Activated CD4-positive, alpha-beta T cell treated with anti-CD3 and anti-CD28 coated beads, Interleukin-2, amount 50 U/mL, for 1 hour (primary cell): ENCODE data around the gene DHX57.

Experiments
- DNase-seq: peaks from one replicate; pipeline ENCODE4 v3.0.0-alpha.2; 2020

Gene DHX57, protein sequence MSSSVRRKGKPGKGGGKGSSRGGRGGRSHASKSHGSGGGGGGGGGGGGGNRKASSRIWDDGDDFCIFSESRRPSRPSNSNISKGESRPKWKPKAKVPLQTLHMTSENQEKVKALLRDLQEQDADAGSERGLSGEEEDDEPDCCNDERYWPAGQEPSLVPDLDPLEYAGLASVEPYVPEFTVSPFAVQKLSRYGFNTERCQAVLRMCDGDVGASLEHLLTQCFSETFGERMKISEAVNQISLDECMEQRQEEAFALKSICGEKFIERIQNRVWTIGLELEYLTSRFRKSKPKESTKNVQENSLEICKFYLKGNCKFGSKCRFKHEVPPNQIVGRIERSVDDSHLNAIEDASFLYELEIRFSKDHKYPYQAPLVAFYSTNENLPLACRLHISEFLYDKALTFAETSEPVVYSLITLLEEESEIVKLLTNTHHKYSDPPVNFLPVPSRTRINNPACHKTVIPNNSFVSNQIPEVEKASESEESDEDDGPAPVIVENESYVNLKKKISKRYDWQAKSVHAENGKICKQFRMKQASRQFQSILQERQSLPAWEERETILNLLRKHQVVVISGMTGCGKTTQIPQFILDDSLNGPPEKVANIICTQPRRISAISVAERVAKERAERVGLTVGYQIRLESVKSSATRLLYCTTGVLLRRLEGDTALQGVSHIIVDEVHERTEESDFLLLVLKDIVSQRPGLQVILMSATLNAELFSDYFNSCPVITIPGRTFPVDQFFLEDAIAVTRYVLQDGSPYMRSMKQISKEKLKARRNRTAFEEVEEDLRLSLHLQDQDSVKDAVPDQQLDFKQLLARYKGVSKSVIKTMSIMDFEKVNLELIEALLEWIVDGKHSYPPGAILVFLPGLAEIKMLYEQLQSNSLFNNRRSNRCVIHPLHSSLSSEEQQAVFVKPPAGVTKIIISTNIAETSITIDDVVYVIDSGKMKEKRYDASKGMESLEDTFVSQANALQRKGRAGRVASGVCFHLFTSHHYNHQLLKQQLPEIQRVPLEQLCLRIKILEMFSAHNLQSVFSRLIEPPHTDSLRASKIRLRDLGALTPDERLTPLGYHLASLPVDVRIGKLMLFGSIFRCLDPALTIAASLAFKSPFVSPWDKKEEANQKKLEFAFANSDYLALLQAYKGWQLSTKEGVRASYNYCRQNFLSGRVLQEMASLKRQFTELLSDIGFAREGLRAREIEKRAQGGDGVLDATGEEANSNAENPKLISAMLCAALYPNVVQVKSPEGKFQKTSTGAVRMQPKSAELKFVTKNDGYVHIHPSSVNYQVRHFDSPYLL (N-terminal part only)

DNA sequence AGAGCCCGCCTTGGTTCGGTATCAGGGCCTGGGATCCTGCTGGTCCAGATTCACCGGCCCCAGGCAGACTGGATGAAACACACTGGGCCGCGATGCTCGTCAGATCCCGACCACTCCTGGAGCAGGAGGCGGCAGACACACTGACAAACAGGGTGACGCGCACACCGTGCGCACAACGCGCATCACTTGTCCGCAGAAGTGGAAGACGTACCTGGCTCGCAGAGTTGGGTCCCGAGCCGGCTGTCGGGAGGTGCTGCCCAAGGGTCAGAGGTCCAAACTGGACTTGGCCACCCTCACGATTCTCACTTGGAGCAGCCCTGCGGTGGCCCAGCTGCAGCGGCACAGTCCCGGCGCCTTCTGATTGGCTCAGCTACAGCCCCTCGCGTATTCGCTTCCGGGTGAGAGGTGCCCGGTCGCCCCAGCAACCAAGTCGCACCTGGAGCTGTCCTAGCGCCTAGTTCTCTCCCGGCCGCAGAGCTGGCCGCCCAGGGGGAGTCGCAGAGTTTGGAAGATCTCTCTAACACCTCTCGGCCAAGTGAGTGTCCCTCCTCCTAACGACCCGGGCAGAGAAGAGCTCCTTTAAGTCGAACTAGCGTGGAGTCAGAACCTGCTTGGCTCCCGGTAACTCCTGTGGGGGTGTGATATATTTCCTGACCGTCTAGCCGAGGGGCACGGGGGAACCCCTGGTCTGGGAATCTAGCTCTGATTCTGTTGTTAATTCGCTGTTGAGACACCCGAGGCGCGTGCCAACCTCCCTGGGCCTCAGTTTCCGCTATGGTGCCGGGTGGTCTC, at the start of gene DHX57, which contains the start of gene MORN2:
Gene DHX57 (minus strand): TSS at position 359 of the 792 bp plus-strand sequence. CDS start 7,529 bp downstream, outside the sequence.
Gene MORN2 (plus strand): TSS at position 401 of the 792 bp plus-strand sequence.
- peak; percentile 78 for DNase-seq

DNA sequence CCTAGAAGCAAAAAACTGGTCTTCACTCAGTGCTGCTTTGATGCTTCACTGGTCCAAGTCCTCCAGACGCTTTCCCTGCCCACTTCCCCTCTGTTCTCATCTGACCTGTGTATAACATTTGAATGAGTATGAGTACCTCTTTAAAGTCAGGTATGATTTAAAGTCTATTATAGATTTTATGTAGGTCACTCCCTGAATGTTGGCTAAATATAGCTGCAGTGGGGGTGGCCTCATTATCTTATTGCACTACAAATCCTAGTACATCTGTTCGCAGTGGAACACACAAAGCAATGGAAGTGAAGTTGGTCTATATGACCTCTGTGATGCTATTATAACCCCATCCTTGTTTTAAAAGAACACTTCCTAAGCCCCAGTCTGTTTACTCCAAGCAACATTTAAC, 47.2 kb upstream of the DHX57 start:
- DNase-seq, result no peak

DNA sequence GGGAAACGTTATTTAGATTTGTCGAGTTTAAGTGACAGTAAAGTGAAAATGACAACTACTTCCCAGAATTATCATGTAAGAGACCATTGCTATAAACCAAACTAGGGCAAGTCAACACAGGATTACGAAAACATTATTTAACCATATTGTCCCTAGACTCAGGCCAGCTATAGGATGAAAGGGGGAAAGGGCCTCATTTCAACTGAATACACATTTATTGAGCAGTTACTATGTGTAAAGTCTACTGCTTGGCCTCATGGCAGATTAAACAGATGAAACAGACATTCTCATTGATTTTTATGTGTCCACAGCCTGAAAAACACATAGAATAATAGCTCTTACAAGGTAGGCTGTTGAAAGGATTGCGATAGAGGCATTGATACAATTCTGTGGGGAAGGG, 46.7 kb upstream of the DHX57 start:
- no peak for DNase-seq

DNA sequence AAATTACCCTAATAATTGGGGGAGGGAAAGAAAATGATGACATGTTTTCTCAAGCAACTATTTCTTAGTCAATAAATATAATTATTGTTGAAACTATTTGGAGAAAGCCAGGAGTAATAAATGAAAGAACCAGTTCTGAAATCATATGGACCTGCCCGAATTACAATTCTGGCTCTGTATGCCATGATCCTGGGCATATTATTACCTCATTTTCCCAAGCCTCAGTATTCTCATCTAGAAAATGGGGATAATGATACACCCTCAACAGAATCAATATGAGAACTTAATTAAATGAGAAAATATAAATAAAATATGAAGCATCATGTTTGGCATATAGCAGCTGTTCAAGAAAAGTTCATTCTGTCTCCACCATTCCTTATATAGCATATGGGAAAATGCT, 36.9 kb upstream of the DHX57 start:
- DNase-seq, result no peak

DNA sequence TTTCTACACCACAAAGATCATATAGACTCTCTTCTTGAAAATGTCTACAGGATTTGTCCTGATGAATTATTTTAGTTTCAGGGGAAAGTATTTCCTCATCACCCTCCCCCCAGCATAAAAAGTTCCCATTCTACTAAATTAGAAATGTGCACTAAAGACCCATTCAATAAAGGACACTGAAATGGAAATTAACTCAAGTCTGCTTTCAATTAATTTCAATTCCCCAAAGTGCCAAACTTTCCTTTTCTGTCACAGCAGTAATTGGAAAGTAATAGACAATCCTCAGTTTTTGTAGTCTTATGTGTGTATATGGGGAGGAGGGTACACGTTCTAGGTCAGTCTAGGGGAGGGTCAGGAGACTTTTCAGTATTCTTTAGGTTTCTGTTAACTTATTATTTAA, 35.5 kb upstream of the DHX57 start:
- DNase-seq, result no peak

DNA sequence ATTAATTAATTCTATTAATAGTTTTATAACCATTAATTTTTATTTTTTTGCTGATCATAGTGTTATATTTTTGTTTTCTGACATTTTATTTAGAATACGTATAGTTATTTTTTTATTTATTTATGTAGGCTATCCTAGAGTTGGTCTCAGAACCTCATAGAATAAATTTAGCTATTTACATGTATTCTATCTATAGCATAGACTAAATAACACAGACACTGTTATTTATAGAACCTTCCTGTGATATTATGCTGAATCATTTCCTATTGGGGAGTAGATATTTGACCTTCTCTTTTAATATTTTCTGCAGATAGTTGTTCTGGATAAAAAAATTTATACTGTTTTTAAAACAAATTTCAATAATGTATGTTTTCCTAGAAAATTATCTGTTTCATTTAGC, 34.1 kb upstream of the DHX57 start:
- no peak for DNase-seq

DNA sequence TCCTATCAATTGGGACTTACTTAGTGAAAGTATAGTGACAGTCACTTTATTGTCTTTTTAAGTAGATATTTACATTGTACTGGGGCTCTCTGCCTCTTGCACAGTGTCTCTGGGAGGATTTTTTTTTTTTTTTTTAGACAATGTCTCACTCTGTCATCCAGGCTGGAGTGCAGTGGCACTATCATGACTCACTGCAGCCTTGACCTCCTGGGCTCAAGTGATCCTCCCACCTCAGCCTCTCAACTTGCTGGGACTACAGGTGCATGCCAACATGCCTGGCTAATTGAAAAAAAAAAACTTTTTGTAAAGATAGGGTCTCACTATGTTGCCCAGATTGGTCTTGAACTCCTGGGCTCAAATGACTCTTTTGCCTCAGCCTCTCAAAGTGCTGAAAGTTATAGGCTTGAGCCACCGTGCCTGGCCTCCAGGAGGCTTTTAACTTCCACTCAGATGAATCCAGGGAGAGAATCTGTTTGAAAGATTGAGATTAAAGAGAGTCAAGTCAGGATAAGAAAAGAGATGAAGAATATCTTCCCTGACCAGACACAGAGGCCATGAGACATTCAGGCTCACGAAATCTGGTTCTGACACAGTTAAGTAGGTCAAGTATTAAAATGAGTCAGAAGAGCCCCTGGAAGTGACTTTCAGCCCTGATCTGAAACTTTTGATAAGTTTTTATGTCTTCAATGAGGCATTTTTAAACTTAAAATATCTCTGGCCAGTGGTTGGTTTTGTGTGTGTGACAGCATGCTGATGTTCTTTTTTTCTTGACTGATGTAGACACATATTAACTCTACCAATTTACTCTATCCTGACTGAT, 32.2 kb upstream of the DHX57 start:
- no peak for DNase-seq

DNA sequence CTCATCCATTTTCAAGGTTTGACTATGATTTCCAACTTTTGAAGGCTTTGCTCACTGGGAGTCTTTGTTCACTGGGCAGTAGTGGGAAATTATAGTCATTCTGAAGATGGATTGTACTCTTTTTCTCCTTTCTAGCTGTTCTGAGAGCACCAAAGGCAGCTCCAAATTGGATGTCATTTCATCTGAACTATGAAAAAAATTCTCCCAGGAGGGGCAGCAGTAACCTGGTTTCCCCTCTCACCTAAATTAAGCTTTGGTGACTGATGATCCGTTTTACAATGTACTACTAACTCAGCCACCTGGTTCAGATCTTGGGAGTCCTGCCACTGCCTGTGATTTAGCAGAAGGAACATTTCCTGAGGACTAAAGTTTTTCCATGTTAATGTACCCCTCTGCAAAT, 31.5 kb upstream of the DHX57 start:
- DNase-seq, result no peak

DNA sequence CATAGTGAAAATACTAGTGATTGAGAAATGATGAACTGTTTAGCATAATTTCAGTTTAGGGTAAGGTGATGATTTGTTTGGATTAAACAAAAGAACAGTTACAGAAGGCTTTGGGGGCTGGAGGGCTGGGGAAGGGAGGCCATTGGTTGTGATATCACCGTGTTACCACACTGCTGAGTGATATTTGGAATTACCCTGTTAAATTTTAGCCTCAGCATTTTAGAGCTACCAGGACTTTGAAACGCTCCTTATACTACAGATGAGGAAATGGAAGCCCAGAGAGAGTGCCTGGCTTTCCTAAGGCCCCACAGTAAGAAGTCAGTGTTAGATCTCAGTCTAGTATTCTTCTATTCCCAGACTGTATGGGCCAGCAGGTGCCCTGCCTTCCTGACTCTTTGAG, 29.5 kb upstream of the DHX57 start:
- no peak for DNase-seq

DNA sequence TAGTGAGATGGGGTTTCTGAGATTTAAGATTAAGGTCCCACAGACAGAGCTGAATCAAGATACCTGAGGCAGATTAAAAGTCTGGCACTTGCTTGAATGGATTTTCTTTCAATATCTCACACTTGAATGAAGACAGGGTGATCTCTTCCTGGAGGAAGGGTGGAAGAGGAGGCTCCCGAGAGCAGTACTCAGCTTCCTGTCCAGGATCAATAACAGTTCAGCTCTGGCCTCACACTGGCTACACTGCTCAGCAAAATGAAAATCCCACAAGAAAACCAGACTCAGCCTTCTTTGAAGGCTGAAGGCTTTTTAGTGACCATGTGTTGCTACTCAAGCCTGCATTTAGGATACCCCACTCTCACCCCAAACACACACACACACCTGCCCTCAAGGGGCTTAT, 25.0 kb upstream of the DHX57 start:
- no peak for DNase-seq

DNA sequence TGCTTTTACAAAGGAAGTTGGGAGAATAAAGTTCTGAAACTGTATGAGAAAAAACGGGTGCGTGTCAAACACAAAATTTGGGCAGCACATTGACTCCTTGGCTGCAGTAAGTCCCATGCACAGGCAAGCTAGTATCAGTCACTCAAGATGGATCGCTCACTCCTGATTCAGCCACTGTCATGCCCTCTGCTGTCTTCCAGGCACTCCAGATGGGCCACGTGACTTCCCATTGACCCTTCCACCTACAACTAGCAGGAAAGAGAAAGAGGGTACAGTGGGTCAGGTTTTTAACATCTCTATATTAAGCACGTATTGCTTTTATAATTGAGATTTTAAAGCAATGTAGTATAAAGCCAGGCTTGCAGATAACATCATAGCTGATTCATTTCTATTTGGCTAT, 22.5 kb upstream of the DHX57 start:
- no peak for DNase-seq

DNA sequence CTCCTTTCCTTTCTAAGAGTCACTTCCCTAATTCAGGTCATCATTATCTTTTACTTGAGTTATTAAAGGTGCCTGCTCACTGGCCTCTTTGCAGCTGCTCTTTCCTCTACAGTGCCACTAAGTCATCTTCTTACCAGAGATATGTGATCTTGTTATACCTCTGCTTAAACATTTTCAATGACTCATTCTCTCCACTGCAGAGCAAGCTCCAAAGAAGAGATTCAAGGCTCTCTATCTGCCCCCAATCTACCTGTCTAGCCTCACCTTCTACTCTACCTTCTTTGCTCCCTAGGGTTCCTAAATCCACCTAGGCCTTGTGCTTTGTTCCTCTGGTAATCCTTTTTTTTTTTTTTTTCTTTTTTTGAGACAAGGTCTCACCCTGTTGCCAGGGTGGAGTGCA, 17.1 kb upstream of the DHX57 start:
- no peak for DNase-seq

DNA sequence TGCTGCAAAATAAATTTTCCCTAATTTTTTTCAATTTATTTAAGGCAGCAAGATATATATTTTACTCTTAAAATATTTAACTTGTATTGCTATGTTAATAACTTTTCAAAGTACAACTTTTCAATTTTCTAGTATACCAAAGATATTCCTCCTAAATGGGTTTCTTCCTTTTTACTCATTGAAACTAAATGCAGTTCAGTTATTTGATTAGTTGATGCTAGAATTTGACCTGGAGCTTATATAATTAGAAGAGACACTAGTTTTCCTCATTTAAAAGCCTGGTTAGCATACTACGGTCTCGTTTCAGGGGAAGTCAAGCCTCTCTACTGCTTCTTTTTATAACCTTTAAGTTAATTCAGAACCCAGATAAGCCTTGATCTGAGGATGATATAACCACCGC, 13.8 kb upstream of the DHX57 start, which contains the start of gene ARHGEF33:
Gene ARHGEF33 (plus strand): TSS at position 301 of the 400 bp plus-strand sequence. CDS start 29,573 bp downstream, outside the sequence.
- DNase-seq, result no peak

DNA sequence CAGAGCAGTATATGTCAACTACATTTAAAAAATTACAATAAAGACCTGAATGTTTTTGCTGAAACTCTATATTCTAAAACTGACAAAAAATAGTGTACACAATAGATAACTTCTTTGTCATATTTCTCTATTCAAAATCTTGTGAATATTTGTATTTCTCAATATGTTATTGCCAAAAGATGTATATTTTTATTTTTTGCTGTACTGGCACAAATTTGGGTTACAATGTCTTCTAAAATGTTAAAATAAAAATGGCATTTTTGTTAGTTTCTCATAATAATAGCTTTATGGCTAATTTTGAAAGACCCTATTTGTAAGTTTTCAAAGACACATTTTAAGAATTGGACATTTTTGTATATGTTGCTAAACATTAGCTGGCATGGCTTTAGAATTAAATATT, 13.3 kb upstream of the DHX57 start:
- DNase-seq, result no peak

DNA sequence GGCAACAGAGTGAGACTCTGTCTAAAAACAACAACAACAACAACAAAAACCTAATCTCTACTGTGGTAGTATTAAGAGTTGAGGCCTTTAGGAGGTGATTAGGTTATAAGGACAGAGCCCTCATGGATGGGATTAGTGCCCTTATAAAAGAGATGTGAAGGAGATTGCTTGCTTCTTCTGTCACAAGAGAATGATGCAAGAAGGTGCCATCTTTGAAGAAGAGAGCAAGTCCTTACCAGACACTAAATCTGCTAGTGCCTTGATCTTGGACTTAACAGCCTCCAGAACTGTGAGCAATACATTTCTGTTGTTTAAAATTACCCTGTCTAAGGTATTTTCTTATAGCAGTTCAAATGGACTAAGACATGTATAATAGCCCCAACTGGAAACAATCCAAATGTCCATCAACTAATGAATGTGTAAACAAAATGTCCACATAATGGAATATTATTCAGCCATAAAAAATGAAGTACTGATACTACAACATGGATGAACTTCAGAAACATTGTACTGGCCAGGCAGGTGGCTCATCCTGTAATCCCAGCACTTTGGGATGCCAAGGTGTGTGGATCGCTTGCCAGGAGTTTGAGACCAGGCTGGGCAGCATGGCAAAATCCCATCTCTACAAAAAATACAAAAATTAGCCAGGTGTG, 12.3 kb upstream of the DHX57 start:
- no peak for DNase-seq

DNA sequence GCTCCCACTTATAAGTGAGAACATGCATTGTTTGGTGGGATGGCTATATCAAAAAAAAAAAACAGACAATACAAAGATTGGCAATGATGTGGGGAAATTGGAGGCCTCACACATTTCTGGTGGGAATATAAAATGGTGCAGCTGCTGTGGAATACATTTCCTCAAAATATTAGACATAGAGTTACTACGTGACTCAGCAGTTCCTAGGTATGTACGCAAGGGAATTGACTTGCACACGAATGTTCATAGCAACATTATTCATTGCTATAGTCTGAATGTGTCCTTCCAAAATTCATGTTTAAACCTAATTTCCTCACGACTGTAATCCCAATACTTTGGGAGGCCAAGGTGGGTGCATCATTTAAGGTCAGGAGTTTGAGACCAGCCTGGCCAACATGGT, 11.6 kb upstream of the DHX57 start:
- DNase-seq, result no peak

DNA sequence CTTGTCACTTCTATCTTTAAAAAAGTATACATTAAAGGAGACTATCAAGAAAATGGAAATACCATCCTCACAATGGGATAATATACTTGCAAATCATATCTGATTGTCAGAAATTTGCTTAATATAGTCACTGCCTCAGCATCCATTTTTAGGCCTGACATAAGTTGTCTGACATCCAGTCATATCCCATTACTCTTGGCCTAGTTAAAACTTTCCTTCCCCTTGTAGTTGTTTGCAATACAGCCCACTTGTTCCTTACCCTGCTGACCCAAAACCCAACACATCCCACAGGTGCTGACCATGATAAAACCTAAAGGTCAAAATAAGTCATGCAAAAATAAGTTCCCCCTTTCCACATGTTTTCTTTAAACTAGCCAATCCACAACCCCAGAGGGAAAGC, 10.3 kb upstream of the DHX57 start:
- DNase-seq, result no peak

DNA sequence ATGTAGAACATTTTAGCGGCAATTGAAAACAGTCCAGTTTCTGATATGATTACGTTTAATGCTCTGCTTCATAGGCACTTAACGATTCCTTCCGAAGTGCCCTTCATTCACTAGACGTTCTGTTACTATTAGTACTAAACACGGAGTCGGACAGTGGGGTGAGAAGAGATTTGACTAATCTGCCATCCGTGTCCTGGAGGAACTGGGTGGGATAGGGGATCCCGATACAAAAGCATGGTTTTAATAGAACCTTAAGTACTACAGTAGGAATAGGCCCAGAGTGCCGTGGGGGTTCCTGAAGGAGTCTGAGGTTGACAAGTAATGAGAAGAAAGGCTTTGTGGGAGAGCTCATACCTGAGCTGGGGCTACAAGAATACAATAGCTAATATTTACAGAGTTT, 673 bp upstream of the DHX57 start:
- DNase-seq, result no peak

DNA sequence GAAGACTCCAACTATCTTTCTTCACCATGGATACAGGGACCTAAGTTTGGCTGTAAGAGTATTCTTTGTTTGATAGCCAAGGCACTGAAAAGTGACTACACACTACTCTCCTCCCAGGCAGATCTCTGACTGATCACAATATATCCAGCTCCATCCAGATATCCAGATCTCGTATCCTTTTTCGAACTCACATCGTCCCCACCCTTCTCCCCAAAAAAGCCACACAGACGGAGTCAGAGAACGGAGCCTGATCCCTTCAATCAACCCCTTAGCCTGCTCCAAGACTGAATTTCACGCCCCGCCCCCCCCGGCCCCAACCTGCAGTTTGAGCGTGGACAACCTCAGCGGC, 533 bp downstream of the DHX57 start:
- no peak for DNase-seq

DNA sequence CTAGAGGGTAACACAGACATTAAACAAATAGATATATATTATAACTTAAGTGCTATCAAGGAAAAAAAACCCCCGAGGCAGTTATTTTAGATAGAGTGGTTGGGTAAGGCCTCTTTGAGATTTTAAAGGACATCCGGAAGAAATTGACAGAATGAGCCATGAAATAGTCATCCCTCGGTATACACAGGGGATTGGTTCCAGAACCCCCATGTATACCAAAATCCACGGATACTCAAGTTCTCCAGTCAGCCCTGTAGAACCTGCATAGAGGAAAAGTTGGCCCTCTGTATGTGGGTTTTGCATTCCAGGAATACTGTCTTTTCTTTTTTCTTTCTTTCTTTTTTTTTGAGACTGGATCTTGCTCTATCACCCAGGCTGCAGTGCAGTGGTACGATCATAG, 2.0 kb downstream of the DHX57 start:
- no peak for DNase-seq

DNA sequence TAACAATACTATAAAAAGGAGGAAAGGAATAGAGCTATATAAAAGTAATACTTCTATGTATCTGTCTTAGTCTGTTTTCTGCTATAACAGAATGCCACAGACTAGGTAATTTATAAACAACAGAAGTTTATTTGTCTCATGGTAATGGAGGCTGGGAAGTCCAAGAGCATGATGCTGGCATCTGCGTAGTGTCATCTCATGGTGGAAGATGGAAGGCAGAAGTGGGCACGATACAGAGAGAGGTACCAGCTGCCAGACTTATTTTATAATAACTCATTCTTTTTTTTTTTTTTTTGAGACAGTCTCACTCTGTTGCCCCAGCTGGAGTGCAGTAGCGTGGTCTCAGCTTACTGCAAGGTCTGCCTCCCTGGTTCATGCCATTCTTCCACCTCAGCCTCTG, 4.3 kb downstream of the DHX57 start:
- DNase-seq, result no peak
